Esophagus muscularis mucosa (tissue), 4 donors: ENCODE measurements around the gene LVRN. TPM values are rescaled to one million over a fixed set of nuclear protein-coding genes. Genes with fewer than 3 reads are reported as not detected.

ENCODE experiments used
- DNase-seq: peaks from one replicate; pipeline ENCODE4 v3.0.0-alpha.2; 2017; ENCODE audit errors: extremely low spot score
- H3K27ac ChIP-seq, 4 donors: fragments of 200-600 bp; sonication (generic); replicated peaks in 1 of 4; 1 replicate in 3 of 4; 2 replicates in 1 of 4; pipeline ENCODE4 v1.5.1; 2016 to 2019; ENCODE audit warnings: mild to moderate bottlenecking in 1 of 4
- H3K27me3 ChIP-seq, 4 donors: fragments of 200-600 bp; sonication (generic); one replicate each; pipeline versions ENCODE4 v1.5.1 to v1.6.0; 2016 to 2019
- H3K36me3 ChIP-seq, 4 donors: fragments of 200-600 bp; sonication (generic); one replicate each; pipeline ENCODE4 v1.5.1; 2016 to 2019
- H3K4me1 ChIP-seq, 4 donors: fragments of 200-600 bp; sonication (generic); one replicate each; pipeline ENCODE4 v1.5.1; 2016 to 2019
- H3K4me3 ChIP-seq, 4 donors: fragments of 200-600 bp; sonication (generic); 1 replicate in 2 of 4; 2 replicates in 2 of 4; pipeline ENCODE4 v1.5.1; 2016 to 2019; ENCODE audit warnings: mild to moderate bottlenecking in 4 of 4, moderate library complexity in 1 of 4
- H3K9me3 ChIP-seq, 4 donors: fragments of 200-600 bp; sonication (generic); 1 replicate in 3 of 4; 2 replicates in 1 of 4; pipeline ENCODE4 v1.5.1; 2016 to 2019
- CTCF ChIP-seq, 3 experiments: fragments of 200-600 bp in 2 of 3; fragments of 450-650 bp in 1 of 3; sonication (generic) in 2 of 3; IDR thresholded peaks; one replicate each; pipeline ENCODE4 v1.5.1; 2017 to 2019; ENCODE audit warnings: antibody characterized with exemption in 3 of 3, mild to moderate bottlenecking in 2 of 3, moderate library complexity in 1 of 3
- EP300 ChIP-seq: sonication (generic); formaldehyde crosslinking; IDR thresholded peaks from one replicate; pipeline ENCODE4 v1.6.1; 2017; ENCODE audit warnings: antibody characterized with exemption
- POLR2A ChIP-seq: fragments of 450-650 bp; IDR thresholded peaks from one replicate; pipeline ENCODE4 v1.6.1; 2017; ENCODE audit warnings: antibody characterized with exemption, moderate library complexity, mild to moderate bottlenecking, low read depth
- POLR2AphosphoS5 ChIP-seq, 2 donors: sonication (generic); formaldehyde crosslinking; IDR thresholded peaks; one replicate each; pipeline ENCODE4 v1.6.1; 2017; ENCODE audit warnings: antibody characterized with exemption in 2 of 2
- WGBS: methylation state at CpG from one replicate; pipeline ENCODE4 v1.1.5; 2018; 5-methylcytosine and 5-hydroxymethylcytosine counted together
- intact Hi-C: fragments of 100-400 bp; cut with DNase I; formaldehyde crosslinking; loops from one replicate; pipeline ENCODE4 v1.15.1; 2023
- total RNA-seq, 4 donors: library from RNA; depleted of rRNA; stranded (reverse); fragments of >200 nt; gene quantifications; one replicate each; pipeline versions ENCODE4 v1.1.0 to v1.2.1, GENCODE V29; 2016

Gene LVRN
- total RNA-seq, 4 donors from 2014 or later: 1.3 to 11.2 (median 3.4) TPM

- no peak overlapping the region for H3K27ac ChIP-seq
- H3K9me3 ChIP-seq: no peaks in the 10 kb centered on the region
- intact Hi-C loops: no loop called here
- no peaks in the 10 kb centered on the region for H3K4me1 ChIP-seq
- H3K36me3 ChIP-seq: no peaks in the 10 kb centered on the region
- H3K4me3 ChIP-seq: no peak overlapping the region
- WGBS: 92% methylated on average over 5 of the region's 5 CpGs
- TF ChIP-seq CTCF (IDR thresholded peaks at IDR 0.05): no peak
- TF ChIP-seq EP300: no peak
- no peak for TF ChIP-seq POLR2A
- TF ChIP-seq POLR2AphosphoS5 (IDR thresholded peaks at IDR 0.05): no peak
- peaks cover 0 to 7% (median 0%) of the 10 kb centered on the region in 4 donors for H3K27me3 ChIP-seq
- DNase-seq: no peak
Measured at GRCh38 chr5:116035123-116035522, 72.8 kb downstream of the LVRN start.

- no peaks in the 10 kb centered on the region for H3K36me3 ChIP-seq
- no peak overlapping the region for H3K27ac ChIP-seq
- H3K27me3 ChIP-seq: peaks cover 0 to 7% (median 0%) of the 10 kb centered on the region in 4 donors
- TF ChIP-seq CTCF (IDR thresholded peaks at IDR 0.05): no peak
- H3K4me1 ChIP-seq: no peaks in the 10 kb centered on the region
- H3K9me3 ChIP-seq: no peaks in the 10 kb centered on the region
- WGBS: 58% methylated on average over 3 of the region's 3 CpGs
- DNase-seq: no peak
- intact Hi-C loops: no loop called here
- no peak overlapping the region for H3K4me3 ChIP-seq
Measured at GRCh38 chr5:116037236-116037822, 75.1 kb downstream of the LVRN start.

GRCh38 chr5:116038817-116039216 is 76.5 kb downstream of the LVRN start:
- DNase-seq: no peak
- H3K27ac ChIP-seq: no peak overlapping the region
- intact Hi-C loops: no loop called here
- H3K36me3 ChIP-seq: no peaks in the 10 kb centered on the region
- peaks cover 0 to 7% (median 0%) of the 10 kb centered on the region in 4 donors for H3K27me3 ChIP-seq
- 59% methylated on average over 3 of the region's 3 CpGs for WGBS
- H3K4me1 ChIP-seq: no peaks in the 10 kb centered on the region
- H3K9me3 ChIP-seq: no peaks in the 10 kb centered on the region
- TF ChIP-seq POLR2A: no peak
- no peak for TF ChIP-seq POLR2AphosphoS5 (IDR thresholded peaks at IDR 0.05)
- no peak for TF ChIP-seq EP300
- no peak for TF ChIP-seq CTCF (IDR thresholded peaks at IDR 0.05)
- no peak overlapping the region for H3K4me3 ChIP-seq

- DNase-seq: no peak
- Histone ChIP-seq H3K36me3 (no peaks in the 10 kb centered on the region), H3K9me3 (no peaks in the 10 kb centered on the region), H3K27me3 (peaks cover 0 to 7% (median 0%) of the 10 kb centered on the region in 4 donors), H3K27ac (no peak overlapping the region), H3K4me1 (no peaks in the 10 kb centered on the region), H3K4me3 (no peak overlapping the region)
- intact Hi-C loops: no loop called here
- TF ChIP-seq EP300 (no peak), POLR2AphosphoS5 (IDR thresholded peaks at IDR 0.05) (no peak), POLR2A (no peak), CTCF (IDR thresholded peaks at IDR 0.05) (no peak)
Measured at GRCh38 chr5:116042375-116042774, 80.1 kb downstream of the LVRN start.

GRCh38 chr5:116044073-116044472 is 81.8 kb downstream of the LVRN start:
- intact Hi-C loops: no loop called here
- Histone ChIP-seq H3K36me3 (no peaks in the 10 kb centered on the region), H3K27ac (no peak overlapping the region), H3K4me3 (no peak overlapping the region), H3K4me1 (no peaks in the 10 kb centered on the region), H3K9me3 (no peaks in the 10 kb centered on the region), H3K27me3 (no peaks in the 10 kb centered on the region)
- 60% methylated on average over 3 of the region's 3 CpGs for WGBS
- no peak for DNase-seq
- TF ChIP-seq POLR2AphosphoS5 (IDR thresholded peaks at IDR 0.05) (no peak), POLR2A (no peak)
